Midbrain (tissue), 1 donor: ENCODE measurements around the gene SMARCD3.
A peak's percentile ranks its signal among the peaks of the same experiment; 100 is the strongest.

Experiments used
- DNase-seq: peaks from one replicate; lab custom pipeline; 2025; lab: John Stamatoyannopoulos, UW

Gene SMARCD3

DNA sequence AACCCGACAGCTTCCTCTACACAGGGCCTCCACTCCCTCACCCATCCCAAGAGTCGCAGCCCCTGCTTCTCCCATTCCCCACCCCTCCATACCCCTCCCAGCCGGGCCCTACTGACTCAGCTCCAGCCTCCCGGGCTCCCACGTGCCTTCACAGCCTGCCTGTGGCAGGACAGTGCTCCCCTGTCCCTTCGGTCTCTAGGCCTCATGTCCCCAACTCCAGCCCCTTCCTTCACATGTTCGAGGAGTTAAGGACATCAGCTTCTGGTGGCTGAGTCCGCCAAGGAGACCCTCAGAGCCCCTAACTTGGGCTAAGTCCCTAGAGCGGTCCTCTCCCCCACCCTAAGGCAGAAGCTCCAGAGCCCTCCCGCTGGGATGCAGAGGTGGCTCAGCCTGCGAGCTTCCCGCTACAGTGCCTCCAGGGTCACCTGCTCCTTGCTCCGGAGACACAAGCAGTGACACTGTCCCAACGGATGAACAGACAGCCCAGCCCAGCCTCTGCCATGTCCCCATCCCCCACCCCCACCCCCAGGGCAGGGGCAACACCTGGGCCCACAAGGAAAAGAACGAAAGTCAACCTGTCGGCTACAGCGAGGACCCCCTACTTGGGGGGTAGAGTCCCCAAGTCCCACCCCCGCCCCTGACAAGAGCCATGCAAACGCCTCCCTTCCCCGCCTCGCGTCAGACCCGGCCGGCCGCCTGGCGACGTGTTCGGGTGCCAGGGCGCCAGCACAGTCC lies 716 bp downstream of the SMARCD3 start:
- no peak for DNase-seq

DNA sequence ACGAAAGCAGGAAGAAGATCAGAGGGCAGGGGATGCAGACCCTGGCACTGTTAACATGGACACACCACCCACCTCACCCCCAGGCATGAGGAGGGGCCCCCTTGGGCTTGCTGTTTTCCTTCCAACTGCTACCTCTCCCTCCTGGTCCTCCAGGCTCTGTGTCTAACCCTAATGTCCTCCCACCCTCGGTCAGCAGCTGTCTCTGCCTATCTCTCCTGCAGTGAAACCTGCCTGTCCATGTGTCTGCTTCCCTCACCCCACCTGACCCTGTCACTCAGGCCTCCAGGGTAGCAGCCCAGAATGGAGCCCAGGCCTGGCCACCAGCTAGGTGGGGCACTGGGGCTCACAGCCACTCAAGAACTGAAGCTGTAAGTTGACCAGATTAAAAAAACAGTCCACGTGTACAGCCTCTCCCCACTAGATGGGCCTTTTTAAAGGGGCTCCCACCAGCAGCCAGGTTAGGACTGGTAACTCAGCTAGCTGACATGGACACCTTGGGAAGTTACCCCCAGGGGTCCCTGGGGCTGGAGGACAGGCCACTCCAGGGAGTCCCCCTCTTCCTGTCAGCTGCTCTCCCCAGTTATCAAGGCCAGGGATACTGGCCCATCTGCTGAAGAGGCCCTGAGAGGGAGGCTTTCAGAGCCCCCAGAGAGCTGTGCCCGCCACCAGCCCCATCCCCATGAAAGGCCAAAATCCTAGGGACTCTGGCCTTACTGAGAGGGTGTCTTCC lies 1.5 kb downstream of the SMARCD3 start:
- DNase-seq = no peak

DNA sequence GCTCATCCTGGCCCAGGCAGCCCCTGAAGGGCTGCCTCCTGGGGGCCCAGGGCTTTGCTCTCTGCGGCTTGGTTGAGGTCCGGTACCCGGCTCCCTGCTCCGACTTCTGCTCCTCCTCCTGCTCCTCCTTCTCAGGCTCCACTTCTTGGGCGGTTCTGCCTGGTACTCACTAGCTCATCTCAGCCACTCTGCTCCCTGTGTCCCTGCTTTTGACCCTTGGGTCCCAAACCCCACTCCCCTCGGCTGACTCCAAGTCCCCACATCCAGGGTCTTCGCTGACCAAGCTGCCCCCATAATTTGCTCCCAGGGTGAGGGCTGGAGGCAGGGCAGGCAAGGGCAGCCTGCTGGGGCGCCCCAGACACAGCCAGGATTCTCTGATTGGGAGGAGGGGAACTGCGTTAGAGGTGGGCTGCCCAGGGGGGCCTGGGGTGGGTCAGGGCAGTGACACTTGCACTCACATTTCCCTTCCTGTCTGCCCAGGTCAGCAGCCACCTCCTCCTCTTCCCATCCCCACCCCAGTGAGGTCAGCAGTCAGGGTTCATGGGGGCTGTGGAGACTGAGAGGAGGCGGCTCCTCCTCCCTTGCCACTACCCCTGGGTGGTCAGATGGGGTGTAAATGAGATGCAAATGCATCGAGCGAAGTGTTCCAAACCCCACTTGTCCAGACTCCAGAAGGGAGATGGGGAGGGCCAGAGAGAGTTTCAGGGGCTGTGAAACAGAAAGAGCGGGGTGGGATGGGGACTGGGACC lies 2.2 kb downstream of the SMARCD3 start:
- DNase-seq = no peak

DNA sequence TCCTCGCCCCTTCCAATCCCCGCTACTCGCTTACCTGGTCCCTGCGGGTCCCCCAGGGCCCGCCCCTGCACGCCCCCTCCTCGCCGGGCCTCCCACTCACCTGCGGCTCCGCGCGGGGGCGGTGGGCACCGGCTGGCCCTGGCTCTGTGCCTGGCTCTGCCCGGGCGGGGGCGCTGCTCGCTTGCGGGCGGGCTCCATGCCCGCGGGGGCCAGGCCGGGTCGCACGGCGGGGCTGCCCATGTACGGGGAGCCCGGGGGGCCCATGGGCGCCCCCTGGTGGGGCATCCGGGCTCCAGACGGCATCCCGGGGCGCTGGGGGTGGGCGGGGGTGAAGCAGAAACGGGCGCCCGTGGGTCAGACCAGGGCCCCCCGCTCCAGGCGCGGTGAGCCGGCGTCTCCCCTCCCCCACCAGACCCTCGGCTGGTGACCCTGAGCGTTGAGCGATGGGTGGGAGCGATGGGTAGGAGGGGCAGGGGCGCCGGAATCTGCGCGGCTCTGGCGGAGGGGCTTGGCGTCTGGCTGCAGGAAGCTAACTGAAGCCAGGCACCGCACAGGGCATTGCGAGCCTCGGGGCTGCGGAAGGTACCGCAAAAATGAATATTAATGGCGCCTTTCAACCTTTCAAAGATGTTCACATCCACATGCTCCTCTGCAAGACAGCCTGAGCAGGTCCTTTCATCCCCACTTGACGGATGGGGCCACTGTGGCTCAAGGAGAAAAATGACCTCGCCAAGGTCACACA lies 3.0 kb downstream of the SMARCD3 start:
- DNase-seq = no peak

DNA sequence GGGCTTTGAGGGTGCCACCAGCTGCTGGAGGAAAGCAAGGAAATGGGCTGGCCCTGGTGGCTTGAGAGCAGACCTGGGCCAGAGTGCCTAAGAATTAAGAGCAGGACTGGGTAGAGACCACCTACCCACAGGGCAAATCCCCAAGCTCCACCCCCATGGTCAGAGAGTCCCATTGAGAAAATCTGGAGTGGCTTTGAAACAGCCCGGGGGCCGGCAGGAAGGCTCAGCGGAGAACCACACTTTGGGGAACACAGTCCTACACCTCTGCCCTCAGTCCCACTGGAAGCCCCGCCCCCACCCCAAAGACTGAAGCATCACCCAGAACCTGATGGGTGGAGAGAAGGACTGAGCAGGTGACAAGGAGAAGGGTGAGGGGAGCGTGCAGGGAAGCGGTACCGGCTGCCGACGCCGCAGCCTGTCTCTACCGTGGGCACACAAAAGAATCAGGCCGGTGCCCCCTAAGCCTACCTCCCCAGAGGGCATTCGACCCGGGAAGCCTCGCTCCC lies 3.6 kb downstream of the SMARCD3 start:
- no peak for DNase-seq

DNA sequence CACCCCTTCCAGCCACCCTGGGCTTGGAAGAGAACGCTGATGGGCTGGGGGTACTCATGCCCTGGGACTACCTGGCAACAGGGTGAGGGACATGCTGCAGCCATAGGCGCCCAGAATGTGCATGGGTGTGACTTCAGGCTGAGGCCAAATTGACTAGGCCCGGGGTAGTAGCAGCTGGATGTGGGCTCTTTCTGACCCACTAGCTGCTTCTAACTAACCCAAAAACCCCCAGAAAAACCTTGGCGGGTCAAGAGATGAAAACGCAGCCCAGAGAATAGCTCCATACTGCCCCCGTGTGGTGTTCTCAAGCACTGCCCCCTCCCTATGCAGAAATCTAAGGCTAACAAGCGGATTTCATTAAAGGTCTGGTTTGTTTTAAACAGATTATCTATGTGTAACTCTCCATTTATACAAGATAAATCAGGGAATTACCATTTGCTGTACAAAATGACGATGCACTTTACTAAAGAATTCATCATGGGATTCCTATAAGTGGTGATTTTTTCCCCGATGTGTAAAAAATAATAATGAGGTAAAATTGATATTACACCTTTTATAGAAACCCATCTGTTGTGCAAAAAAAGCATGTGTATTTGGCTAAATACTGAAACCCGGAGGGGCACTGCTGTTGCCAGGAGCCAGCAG lies 4.2 kb downstream of the SMARCD3 start:
- peak; percentile 65 for DNase-seq

DNA sequence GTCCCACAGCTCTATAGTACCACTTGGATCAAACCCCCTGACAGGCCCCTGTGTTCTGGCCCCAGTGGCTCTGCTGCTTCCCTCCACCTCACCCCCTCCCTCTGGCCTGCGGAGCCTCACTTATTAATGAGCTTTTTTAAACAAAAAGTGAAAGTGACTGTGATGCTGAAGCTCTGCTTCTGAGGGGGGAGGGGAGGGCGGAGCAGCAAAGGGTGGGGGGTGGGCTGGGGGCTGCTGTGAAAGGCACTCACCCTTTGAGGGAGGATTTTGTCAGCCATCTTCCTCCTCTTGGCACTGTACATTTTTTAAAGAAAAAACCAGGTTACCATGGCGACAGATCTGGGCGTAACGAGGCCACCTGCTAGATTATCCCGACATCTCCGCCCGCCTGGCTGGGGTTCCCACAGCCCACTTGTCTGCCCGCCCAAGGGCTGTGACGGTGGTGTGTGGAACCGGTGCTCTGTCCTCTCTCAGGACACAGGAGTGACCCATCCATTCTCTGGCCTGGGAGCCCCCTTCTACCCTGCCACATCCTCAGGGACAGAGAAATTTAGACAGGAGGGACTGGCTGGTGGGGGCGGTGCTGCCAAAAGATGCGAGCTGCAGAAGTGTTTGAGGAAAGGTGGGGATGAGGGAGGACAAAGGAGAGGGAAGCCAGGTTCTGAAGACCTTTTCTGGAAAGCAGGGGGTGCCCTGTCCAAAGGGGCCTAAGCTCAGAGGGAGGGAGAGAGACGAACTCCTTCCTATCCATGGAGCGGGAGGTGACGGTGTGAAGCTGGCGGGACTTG lies 4.9 kb downstream of the SMARCD3 start:
- DNase-seq = no peak

DNA sequence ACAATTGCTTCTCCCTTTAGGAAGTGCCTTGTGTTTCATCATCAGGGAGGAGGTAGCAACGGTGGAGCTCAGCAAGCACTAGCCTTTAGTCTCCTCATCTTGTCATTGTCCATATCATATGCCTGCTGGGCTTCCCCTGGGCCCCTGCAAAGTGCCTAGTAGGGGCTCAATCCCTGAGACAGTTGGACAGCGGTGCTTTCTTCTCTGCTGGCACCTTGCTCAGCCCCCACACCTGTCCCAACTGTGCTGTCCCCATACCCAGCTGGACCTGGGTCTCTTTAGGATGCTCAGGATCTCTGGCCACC lies 5.5 kb downstream of the SMARCD3 start:
- DNase-seq = no peak

DNA sequence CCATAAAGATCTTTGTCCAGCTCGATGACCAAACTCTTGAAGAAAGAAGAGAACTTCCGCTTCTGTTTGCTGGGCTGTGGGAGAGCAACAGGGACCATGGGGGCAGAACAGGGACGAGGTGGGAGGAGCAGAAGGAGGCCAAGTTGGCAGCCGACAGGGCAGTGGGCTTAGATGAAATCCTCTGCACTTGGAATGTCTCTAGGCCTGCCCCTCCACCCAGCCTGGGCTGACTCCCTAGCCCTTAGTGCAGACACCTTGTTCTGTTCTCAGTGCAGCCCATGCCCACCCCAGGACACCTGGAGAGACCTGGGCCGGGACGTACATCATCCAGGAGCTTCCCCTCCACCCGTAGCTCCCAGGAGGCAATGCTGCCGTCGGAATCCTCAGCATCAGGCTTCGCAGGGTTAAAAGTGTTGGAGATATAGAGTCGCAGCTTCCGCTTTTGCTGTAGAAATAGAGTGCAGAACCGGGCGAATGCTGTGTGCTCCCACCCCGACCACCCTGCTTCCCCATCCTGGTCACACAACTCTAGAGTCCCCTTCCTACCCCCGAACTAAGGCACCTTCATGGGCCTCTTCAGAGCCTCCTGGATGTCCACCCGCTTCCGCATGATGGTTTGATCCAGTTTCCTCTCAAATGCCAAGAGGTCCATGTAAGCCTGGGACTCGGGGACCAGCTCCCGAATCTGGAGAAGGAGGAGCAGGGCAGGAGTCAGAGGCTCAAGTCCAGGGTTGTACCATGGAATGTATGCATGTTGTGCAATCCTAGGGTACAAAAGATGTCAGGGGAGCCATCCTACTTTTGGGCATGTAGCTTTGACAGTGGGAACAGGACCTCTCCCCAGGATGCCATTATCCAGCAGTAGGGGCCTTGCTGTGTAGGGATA lies 6.1 kb downstream of the SMARCD3 start:
- no peak for DNase-seq

DNA sequence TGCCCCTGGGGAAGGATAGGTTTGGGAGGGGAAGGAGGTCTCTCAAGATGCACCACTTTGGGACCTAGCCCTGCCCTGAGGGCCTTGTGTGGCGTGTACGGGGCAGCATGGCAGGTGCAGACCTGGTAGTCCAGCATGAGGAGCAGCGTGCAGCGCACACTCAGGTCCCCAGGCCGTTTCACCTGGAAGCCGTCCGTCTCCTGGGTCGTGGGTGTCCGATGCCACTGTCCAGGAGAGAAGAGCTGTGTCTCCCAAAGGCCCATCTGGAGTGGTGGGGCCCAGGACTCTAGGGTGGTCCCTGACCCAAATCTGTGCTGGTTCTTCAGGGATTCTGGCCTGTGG lies 6.8 kb downstream of the SMARCD3 start:
- DNase-seq = no peak

DNA sequence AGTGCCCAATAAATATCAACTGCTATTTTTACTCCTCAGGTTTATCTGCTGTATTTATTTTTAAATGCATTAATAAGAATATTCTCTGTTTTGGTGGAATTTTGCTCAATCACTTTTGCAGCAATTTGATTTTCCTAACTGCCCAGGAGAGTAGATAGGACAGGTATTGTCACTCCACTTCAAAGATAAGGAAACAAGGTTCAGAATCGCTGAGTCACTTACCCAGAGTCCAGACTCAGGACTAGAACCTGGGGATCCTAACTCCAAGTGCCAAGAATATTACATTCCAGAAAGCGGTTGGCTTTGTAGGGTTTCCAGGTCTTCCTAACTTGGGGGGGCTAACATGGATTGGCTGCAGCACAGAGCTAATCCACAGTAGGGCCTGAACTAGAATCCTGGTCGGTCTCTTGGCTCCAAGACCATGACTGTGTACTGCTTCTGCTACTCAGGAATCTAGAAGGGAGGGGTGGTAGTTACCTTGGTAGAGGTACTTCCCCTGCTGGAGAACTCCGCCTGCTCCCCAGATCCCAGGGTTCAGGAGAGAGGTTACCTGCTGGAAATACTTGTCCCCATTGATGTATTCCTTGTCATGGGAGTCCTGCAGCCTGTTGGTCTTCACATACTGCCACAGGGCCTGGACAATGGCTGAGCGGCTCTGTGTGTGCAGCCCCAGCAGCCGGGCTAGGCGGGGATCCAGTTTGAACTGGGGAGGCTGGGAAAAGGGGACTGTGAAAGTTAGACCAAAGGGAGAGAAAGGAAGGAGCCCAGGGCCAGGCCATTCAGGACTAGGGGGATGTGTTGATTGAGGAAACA lies 7.3 kb downstream of the SMARCD3 start:
- DNase-seq = no peak

DNA sequence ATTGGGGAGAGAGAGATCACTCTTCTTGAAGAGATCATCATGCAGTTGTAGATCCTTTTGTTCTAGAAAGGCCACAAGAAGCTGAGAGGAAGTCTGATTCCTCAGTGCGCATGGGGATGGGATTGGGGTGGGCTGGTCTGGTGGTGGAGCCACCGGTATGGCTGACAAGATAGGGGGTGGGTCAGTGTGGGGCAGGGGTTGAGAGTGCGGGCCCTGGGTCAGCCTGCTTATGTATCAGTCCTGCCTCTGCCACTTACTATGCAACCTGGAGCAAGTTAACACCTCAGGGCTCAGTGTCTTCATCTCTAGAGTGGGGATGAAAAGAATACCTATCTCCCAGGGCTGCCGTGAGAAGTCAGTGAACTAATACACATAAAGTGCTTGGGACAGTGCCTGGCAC lies 8.0 kb downstream of the SMARCD3 start:
- no peak for DNase-seq

DNA sequence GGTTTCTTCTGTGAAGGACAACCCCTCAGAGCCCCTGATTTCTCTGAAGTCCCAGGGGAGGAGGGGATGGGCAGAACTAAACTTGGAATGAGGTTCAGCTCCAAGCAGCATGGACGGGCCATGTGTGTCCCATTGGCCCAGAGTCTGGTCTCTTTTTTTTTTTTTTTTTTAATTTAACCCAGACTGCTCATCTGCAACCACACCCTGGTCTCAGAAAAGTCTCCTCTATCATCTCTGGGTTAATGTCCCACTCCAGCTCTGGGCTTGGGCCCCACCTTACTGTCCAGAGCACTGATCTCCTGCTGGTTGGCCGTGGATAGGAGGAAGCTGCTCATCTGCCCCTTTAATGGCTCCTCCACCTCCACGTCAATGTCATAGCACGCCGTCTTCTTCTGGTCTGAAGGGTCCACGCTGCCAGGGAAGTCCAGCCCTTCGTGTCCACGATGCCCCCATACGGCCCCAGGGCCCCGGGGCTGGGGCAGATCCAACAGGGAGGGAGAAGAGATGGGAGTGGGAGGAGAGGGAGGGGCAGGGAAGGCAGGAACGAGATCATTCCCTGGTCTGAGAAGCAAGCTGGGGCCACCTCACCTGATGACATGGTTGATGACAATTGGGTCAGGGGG lies 8.5 kb downstream of the SMARCD3 start:
- DNase-seq = no peak

DNA sequence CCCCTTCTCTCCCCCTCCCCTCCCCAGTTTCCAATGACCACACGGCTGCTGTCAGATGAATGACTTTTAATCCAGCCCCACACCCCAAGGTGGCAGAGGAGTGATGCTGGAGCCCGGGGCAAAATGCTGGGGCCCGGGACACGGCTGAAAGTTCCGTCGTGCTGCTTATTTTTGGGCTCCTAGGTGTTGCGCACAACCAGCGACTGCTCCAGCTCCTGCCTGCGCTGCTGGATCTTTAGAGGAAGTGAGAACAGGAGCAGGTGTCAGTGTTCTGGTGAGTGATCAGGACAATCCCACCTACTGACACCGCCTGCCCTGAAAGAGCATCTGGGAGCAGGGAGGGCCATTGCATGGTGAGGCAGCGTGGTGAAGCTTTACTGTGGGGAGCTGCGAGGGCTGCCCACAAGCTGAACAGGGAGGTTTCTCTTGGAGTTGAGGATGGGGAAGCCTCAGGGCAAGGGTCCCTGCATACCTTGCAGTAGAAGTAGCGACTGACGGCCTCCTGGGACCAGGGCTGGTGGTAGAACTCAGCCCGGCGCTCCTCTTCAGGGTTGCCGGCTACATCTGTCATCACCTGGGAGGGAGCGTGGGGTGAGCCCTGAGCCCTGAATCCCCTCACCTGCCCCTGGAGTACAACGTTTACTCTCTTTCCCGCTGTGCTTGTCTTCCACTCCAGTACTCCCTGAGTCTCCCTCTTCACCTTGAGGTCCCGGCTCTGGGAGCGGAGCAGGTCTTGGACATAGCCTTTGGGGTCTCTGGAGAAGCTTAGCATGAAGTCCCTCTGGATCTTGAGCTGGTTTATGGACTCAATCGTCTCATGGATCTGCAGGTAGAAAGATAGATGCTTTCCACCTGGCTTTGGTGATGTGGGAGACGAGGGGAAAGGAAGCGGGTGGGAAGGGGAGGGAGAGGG lies 9.3 kb downstream of the SMARCD3 start:
- DNase-seq = no peak

DNA sequence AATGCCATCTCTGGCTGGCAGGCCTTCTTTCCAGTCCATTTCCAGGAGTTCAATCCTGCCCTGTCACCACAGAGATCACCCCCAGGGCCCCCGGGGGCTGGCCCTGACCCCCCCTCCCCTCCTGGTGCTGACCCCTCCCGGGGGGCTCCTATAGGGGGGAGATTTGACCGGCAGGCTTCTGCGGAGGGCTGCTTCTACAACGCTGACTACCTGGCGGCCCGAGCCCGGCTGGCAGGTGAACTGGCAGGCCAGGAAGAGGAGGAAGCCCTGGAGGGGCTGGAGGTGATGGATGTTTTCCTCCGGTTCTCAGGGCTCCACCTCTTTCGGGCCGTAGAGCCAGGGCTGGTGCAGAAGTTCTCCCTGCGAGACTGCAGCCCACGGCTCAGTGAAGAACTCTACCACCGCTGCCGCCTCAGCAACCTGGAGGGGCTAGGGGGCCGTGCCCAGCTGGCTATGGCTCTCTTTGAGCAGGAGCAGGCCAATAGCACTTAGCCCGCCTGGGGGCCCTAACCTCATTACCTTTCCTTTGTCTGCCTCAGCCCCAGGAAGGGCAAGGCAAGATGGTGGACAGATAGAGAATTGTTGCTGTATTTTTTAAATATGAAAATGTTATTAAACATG lies 10.2 kb downstream of the SMARCD3 start:
- no peak for DNase-seq

DNA sequence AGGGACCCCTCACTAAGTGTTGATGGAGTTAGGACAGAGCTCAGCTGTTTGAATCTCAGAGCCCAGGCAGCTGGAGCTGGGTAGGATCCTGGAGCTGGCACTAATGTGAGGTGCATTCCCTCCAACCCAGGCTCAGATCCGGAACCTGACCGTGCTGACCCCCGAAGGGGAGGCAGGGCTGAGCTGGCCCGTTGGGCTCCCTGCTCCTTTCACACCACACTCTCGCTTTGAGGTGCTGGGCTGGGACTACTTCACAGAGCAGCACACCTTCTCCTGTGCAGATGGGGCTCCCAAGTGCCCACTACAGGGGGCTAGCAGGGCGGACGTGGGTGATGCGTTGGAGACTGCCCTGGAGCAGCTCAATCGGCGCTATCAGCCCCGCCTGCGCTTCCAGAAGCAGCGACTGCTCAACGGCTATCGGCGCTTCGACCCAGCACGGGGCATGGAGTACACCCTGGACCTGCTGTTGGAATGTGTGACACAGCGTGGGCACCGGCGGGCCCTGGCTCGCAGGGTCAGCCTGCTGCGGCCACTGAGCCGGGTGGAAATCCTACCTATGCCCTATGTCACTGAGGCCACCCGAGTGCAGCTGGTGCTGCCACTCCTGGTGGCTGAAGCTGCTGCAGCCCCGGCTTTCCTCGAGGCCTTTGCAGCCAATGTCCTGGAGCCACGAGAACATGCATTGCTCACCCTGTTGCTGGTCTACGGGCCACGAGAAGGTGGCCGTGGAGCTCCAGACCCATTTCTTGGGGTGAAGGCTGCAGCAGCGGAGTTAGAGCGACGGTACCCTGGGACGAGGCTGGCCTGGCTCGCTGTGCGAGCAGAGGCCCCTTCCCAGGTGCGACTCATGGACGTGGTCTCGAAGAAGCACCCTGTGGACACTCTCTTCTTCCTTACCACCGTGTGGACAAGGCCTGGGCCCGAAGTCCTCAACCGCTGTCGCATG lies 11.0 kb downstream of the SMARCD3 start:
- no peak for DNase-seq
